Measurements from ENCODE around the gene PIRT. TPM values are rescaled to one million over a fixed set of nuclear protein-coding genes. Genes with fewer than 3 reads are reported as not detected.

Gene PIRT
- total RNA-seq, 1 experiment from 2014 or later: not detected

GRCh38 chr17:10844621-10845387 lies 6.9 kb upstream of the PIRT start:
- Histone ChIP-seq H3K4me1 (ENCODE audit: control insufficient read depth, insufficient read depth, low read length) (no peaks in the 10 kb centered on the region), H3K27ac (ENCODE audit: low read length) (no peak overlapping the region), H3K36me3 (ENCODE audit: control insufficient read depth, insufficient read depth, low read length) (no peaks in the 10 kb centered on the region), H3K9me3 (ENCODE audit: control insufficient read depth, insufficient read depth, low read depth, low read length) (no peaks in the 10 kb centered on the region), H3K4me3 (ENCODE audit: low read depth in 2 of 2, low read length in 2 of 2) (peak overlapping the region; percentile 38 to 57), H3K27me3 (ENCODE audit: control insufficient read depth, insufficient read depth, low read length) (no peaks in the 10 kb centered on the region)
- in situ Hi-C loops (cut with HindIII; ENCODE audit: low pct_unique_long_range_greater_than_20kb, low sequenced_read_pairs): no loop called here
- peak; percentile 43 for DNase-seq (ENCODE audit: low read depth, low spot score)
- TF ChIP-seq, protein P1, sequence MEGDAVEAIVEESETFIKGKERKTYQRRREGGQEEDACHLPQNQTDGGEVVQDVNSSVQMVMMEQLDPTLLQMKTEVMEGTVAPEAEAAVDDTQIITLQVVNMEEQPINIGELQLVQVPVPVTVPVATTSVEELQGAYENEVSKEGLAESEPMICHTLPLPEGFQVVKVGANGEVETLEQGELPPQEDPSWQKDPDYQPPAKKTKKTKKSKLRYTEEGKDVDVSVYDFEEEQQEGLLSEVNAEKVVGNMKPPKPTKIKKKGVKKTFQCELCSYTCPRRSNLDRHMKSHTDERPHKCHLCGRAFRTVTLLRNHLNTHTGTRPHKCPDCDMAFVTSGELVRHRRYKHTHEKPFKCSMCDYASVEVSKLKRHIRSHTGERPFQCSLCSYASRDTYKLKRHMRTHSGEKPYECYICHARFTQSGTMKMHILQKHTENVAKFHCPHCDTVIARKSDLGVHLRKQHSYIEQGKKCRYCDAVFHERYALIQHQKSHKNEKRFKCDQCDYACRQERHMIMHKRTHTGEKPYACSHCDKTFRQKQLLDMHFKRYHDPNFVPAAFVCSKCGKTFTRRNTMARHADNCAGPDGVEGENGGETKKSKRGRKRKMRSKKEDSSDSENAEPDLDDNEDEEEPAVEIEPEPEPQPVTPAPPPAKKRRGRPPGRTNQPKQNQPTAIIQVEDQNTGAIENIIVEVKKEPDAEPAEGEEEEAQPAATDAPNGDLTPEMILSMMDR (IDR thresholded peaks at IDR 0.05): peak; percentile 94
- TF ChIP-seq POLR2AphosphoS5 (IDR thresholded peaks at IDR 0.05; ENCODE audit: low read depth, low read length): no peak
- BruUV-seq (replicated peaks): no TSS peak
- ChIA-PET CTCF (interaction anchor here (0.8 to 3.0 kb wide), 3 partner anchors 90 to 198 kb away, joined by 4 to 13 read pairs (median 5); no protein-coding TSS in a partner anchor), POLR2A (no interaction called here)
- intact Hi-C loops (cut with micrococcal nuclease; ENCODE audit: unreplicated experiment): loop anchor here (1.0 to 2.0 kb wide), 2 partner anchors 91 to 108 kb away; no protein-coding TSS in a partner anchor
- ATAC-seq: peak; percentile 96

DNA sequence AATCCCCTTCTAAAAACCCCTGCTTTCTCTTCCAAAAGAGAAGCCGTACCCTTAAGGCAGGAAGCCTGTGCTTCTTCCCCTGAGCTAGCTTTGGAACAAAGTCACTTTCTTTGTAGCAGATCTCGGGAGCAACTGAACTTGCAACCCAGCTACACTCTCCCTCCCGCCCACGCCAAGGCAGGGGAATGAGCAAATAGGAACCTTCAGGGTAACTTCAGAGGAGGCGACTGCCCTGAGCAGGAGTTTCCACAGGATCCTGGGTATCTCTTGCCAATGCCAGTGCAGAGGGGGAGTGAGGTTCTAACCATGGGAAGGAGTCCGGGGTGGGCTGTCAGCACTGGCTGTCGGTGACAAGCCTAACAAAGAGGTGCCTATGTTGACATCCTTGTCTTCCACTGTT lies 5.9 kb upstream of the PIRT start:
- Histone ChIP-seq H3K4me1 (ENCODE audit: control insufficient read depth, insufficient read depth, low read length) (no peaks in the 10 kb centered on the region), H3K4me3 (ENCODE audit: low read depth in 2 of 2, low read length in 2 of 2) (no peak overlapping the region), H3K27me3 (ENCODE audit: control insufficient read depth, insufficient read depth, low read length) (no peaks in the 10 kb centered on the region), H3K9me3 (ENCODE audit: control insufficient read depth, insufficient read depth, low read depth, low read length) (no peaks in the 10 kb centered on the region), H3K36me3 (ENCODE audit: control insufficient read depth, insufficient read depth, low read length) (no peaks in the 10 kb centered on the region), H3K27ac (ENCODE audit: low read length) (no peak overlapping the region)
- CTCF ChIA-PET: interaction anchor here (3.0 kb wide), 1 partner anchor 107 kb away, joined by 13 read pairs; no protein-coding TSS in a partner anchor
- in situ Hi-C loops (cut with HindIII; ENCODE audit: low pct_unique_long_range_greater_than_20kb, low sequenced_read_pairs) (no loop called here), intact Hi-C loops (cut with micrococcal nuclease; ENCODE audit: unreplicated experiment) (loop anchor here (1.0 to 2.0 kb wide), 2 partner anchors 90 to 107 kb away; no protein-coding TSS in a partner anchor)
- no TSS peak for BruUV-seq (replicated peaks)
- DNase-seq (ENCODE audit: low read depth, low spot score) (no peak), ATAC-seq (no peak)
- POLR2A ChIA-PET: no interaction called here
- TF ChIP-seq SIN3A (IDR thresholded peaks at IDR 0.05; ENCODE audit: borderline replicate concordance, insufficient read depth, low read depth, low read length) (no peak), REST (IDR thresholded peaks at IDR 0.05; ENCODE audit: insufficient read depth in 1 of 2, low read depth in 2 of 2, low read length in 1 of 2) (no peak), POLR2AphosphoS5 (IDR thresholded peaks at IDR 0.05; ENCODE audit: low read depth, low read length) (no peak), TCF7L2 (IDR thresholded peaks at IDR 0.05; ENCODE audit: low read depth, low read length) (no peak)
- TF ChIP-seq, protein P1 (IDR thresholded peaks at IDR 0.05): no peak

Measured in Panc1 (cell line).